Cardiac muscle cell (in vitro differentiated cells and primary cell): Measurements from ENCODE around the gene PMEL. TPM values are rescaled to one million over a fixed set of nuclear protein-coding genes. Genes with fewer than 3 reads are reported as not detected.

Source experiments
- DNase-seq, 2 donors: peaks; one replicate each; pipeline versions ENCODE4 v3.0.0 to v3.0.0-alpha.2; 2010 to 2017; ENCODE audit warnings: low read depth in 1 of 2, low spot score in 1 of 2
- H3K27ac ChIP-seq: fragments of 200-600 bp; sonication (generic); 2 replicates; pipeline ENCODE4 v1.5.1; 2016
- H3K27me3 ChIP-seq: fragments of 200-600 bp; sonication (generic); 2 replicates; pipeline ENCODE4 v1.6.0; 2016; ENCODE audit warnings: control low read depth
- H3K36me3 ChIP-seq: fragments of 200-600 bp; sonication (generic); 2 replicates; pipeline ENCODE4 v1.5.1; 2016; ENCODE audit warnings: control low read depth
- H3K4me1 ChIP-seq: fragments of 200-600 bp; sonication (generic); 2 replicates; pipeline ENCODE4 v1.8.1; 2017; ENCODE audit warnings: low read depth, mild to moderate bottlenecking, mixed run types
- H3K4me3 ChIP-seq: fragments of 200-600 bp; sonication (generic); 2 replicates; pipeline ENCODE4 v1.5.1; 2016; ENCODE audit warnings: mild to moderate bottlenecking
- H3K9me3 ChIP-seq: fragments of 200-600 bp; sonication (generic); 2 replicates; pipeline ENCODE4 v1.5.1; 2017; ENCODE audit warnings: low read depth, mild to moderate bottlenecking, control low read depth
- CTCF ChIP-seq: IDR thresholded peaks from 2 replicates; pipeline ENCODE4 v1.5.1; 2012; ENCODE audit warnings: low read depth, mild to moderate bottlenecking, low read length
- polyA plus RNA-seq: library from polyadenylated mRNA; unstranded; fragments of >200 nt; fragmentation: Nextera tagmentation; extraction: Ambion mirVana; gene quantifications from 2 replicates; pipeline ENCODE4 v1.2.1, GENCODE V29; 2016
- total RNA-seq: library from RNA; depleted of rRNA; stranded (reverse); fragments of >200 nt; gene quantifications from 2 replicates; pipeline ENCODE4 v1.2.3, GENCODE V29; 2016

The PMEL gene
- total and polyA plus RNA-seq, 2 experiments from 2014 or later = 11.3 to 15.5 TPM

GRCh38 chr12:55978393-55978792 is 12.6 kb upstream of the PMEL start:
- peaks cover 4% of the 10 kb centered on the region for H3K36me3 ChIP-seq
- peaks cover 10% of the 10 kb centered on the region for H3K4me1 ChIP-seq
- TF ChIP-seq CTCF = no peak
- no peak for DNase-seq
- no peak overlapping the region for H3K4me3 ChIP-seq
- H3K27me3 ChIP-seq = no peaks in the 10 kb centered on the region
- no peaks in the 10 kb centered on the region for H3K9me3 ChIP-seq
- H3K27ac ChIP-seq = no peak overlapping the region

GRCh38 chr12:55974308-55974730 is 8.5 kb upstream of the PMEL start:
- Histone ChIP-seq H3K27me3 (no peaks in the 10 kb centered on the region), H3K9me3 (no peaks in the 10 kb centered on the region), H3K4me3 (peak overlapping the region; percentile 95), H3K36me3 (no peaks in the 10 kb centered on the region), H3K4me1 (peaks cover 10% of the 10 kb centered on the region), H3K27ac (peak overlapping the region; percentile 98)
- peak; percentile 52 to 76 for DNase-seq
- no peak for TF ChIP-seq CTCF

- Histone ChIP-seq H3K27ac (peak within 1 kb of the TSS; percentile 98), H3K4me3 (peak within 1 kb of the TSS; percentile 95), H3K27me3 (no peaks in the 10 kb centered on the region), H3K36me3 (no peaks in the 10 kb centered on the region), H3K9me3 (no peaks in the 10 kb centered on the region), H3K4me1 (peaks cover 10% of the 10 kb centered on the region)
- TF ChIP-seq CTCF = no peak
- peak; percentile 100 for DNase-seq
Observed at GRCh38 chr12:55973599-55974307, 7.9 kb upstream of the PMEL start, which contains the start of gene RAB5B. TSS of gene RAB5B (plus strand) at chr12:55974078. CDS start at chr12:55986961, 12,883 bp downstream.

GRCh38 chr12:55972911-55973598 is 7.2 kb upstream of the PMEL start:
- Histone ChIP-seq H3K4me1 (peaks cover 10% of the 10 kb centered on the region), H3K4me3 (peak overlapping the region; percentile 59), H3K27me3 (no peaks in the 10 kb centered on the region), H3K9me3 (no peaks in the 10 kb centered on the region), H3K36me3 (no peaks in the 10 kb centered on the region), H3K27ac (peak overlapping the region; percentile 97)
- no peak for TF ChIP-seq CTCF
- DNase-seq = no peak

GRCh38 chr12:55972456-55972855 is 6.6 kb upstream of the PMEL start:
- no peak for DNase-seq
- peaks cover 10% of the 10 kb centered on the region for H3K4me1 ChIP-seq
- TF ChIP-seq CTCF = no peak
- H3K27me3 ChIP-seq = no peaks in the 10 kb centered on the region
- H3K4me3 ChIP-seq = peak overlapping the region; percentile 59
- H3K9me3 ChIP-seq = no peaks in the 10 kb centered on the region
- H3K27ac ChIP-seq = peak overlapping the region; percentile 97
- H3K36me3 ChIP-seq = no peaks in the 10 kb centered on the region
